NCI-H1694 (cell line): Measurements from ENCODE around the gene BLID.

ENCODE experiments used
- DNase-seq: peaks from one replicate; lab custom pipeline; 2025; lab: John Stamatoyannopoulos, UW

BLID gene, protein sequence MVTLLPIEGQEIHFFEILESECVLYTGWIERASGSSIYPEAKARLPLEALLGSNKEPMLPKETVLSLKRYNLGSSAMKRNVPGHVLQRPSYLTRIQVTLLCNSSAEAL

DNA sequence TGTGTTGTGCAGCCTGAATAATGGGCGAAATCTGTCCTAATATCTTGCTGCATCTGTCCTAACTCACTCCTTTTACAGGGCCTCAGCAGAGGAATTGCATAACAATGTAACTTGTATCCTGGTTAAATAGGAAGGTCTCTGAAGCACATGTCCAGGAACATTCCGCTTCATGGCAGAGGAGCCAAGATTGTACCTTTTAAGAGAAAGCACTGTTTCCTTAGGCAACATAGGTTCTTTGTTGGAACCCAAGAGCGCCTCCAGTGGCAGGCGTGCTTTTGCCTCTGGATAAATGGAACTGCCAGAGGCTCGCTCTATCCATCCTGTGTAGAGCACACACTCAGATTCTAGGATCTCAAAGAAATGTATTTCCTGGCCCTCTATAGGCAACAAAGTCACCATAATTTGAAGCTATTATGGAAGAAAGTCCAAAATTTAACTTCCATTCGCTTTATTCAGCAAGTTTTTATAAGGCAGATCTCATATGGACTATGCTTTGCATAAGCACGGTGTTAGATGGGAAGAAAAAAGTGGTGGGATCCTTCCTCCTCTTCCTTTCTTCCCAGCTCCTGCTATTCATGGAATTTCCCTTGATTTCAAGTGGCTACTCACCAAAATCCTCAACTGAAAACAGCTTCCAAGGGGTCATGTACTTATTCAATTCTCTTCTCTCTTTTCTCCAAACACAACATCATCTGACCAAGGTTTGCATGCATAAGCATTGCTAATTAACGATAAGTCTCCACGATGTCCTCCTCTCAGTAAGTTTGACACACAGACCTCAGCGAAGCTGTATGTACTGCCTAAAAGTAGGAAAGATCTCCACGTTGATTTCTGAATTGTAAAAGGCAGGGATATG is at the start of gene BLID:
Gene BLID, minus strand, starts transcription at position 692 of the 856 bp plus-strand sequence. Its CDS starts 293 bp downstream, at position 399.
- no peak for DNase-seq

DNA sequence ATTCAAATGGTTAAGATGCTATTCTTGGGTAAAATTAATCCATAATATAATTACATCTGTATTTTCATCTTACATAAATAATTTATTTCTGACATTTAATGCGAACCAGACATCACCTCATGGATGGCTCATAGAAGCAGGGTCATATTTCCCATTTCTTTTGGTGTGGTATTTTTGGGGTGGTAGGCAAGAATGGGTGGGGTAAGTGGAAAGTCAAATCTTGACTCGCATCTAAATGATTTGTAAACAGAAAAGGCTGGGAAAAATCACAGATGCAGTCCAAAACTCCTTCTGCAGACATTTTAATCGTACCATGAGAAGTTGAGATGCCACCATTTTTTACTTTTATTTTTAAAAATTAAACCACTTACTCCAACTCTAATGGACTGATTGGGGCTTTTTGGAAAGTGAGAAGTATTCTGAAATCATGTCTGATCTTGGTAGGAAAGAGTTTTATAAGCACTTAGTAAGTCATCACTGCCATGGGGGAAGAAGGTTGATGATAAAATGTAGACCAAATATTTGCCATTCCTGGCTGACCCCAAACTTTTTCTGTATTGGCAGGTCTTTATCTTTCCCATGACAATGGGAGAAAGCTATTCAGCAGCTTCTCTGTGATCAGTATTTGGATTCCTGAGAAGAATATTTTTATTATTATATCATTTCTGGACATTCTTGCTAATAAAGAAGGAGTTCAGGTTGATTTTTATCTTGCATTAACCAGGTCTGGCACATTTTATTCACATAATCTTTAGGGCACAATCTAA is 47.2 kb upstream of the BLID start:
- no peak for DNase-seq

DNA sequence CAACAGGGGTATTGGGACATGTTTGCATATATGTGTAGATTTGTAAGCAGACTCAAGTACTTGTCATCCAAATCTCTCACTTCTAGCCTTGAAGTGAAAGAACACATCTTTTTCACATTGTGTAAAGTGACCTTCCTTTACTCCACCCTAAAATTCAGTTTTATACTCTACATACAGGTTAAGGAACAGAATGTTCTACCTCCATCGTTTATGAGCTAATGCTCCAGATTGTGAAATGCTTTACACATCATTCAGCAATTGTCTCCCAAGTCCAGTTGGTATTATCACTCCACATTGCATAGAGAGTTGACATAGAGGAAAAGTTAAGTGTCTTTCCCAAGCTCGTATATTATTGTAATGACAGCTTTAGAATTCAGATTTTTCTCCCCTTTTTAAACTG is 46.1 kb upstream of the BLID start:
- DNase-seq = no peak

DNA sequence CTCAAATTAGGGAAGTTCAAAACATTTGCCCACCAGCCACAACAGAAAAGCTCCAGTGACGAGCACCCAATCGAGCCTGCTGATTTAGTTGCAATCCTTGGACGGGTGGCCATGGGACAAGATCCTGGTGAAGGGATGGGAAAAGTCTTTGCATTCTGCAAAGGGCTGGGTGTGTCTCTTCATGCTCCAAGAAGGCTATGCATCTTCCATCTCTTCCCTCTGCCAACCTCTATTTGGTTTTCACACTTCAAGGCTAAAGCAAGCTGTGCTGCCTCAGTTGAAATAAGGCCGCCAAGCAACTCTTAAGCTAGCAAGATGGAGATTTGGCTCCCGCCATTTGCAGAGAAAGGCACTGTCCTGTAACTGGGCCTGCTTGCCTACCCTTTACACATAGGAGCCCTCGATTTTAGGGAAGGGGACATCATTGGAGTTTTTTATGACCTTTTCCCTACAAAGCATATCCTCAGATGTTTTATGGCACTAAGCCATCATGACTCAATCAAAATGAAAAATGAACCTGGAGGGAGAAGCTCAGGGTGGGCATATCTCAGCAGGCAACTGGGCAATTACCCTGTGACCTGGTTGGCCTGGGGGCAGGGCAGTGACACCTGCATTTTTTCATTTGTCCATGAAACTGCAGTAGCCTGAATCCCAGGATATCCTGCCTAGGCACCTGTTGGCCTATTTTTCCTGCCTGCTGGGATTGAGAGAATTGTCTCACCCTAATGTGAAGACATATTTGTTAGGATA is 45.0 kb upstream of the BLID start:
- no peak for DNase-seq

DNA sequence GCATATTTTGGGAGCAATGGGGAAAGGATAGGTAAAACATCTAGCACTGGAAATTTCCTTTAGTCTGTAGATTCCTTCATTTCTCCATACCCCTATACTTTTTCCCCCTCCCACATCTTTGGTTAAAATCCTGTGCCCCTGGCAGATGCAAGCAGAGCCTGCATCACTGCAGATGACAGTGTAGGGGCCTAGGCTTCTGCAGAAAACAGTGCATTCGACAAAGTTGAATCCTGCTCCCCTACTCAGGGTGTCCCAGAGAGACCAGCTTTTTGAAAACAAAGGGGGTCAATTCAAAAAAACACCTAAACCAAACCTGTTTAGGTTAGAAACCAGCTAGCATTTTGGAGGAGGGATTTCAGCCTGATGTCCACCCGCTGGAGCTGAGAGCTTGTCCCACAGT is 43.8 kb upstream of the BLID start:
- no peak for DNase-seq

DNA sequence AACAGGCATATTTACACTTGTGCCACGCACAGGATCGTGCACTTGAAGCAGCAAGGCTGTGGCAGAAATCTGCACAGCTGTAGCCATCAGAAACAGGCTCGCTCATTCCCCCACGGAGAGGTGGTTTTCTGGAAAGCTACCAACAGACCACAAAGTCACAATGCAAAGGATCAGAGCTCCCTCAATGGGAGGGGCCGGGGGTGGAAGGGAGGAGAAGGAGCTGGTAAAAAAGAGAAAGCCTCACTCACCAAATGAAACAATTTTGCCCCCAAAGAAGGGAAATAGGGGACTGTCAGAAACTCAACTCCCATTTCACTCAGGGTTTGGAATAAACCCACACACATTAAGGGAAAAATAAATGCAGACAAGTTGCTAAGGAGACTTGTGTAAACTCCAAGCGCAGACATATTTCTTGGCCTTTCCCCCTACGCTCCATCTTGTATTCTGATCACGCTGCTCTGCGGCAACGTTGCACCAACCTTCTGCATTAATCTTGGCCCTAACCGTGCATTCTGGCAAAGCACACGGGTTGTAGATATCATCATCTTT is 43.2 kb upstream of the BLID start:
- no peak for DNase-seq

DNA sequence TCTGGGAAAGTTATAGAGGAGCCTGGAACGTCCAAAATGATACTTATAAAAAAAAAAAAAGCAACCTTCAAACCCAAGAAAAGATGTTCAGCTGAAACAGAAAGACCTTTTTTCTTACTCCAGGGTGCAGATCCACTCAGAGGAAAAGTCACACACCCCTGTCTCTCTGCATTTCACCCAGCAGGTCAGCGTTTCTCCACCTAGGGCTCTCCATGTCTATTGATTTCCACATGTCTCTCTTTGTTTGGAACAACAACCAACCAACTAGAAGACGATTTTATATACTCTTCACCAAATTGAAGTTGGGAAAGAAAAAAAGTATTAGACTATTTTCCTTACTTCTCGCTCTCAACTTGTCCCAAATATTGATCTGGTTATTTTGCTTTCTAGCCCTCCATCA is 42.2 kb upstream of the BLID start:
- no peak for DNase-seq

DNA sequence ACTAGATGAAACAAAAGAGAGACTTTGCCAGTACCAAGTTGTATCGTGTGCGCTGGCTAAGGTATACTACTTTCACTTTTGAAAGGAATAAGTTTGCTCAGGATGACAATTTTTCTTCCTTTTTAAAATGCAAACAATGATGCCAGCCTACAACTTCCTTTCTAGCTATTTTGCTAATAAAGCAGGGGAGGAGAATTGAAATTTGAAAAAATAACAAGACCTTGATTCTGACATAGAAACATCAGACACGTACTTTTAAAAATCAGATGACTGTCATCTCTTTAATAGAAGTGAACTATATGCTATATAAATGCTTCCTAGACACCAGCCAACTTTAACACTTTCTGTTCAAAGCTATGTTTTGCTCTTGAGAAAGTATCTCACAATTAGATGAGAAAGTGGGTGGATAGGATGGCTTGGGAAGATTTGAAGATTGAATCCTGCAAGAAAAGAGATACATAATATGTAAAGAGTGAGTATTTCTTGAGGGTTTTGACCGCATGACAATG is 41.7 kb upstream of the BLID start:
- DNase-seq = no peak

DNA sequence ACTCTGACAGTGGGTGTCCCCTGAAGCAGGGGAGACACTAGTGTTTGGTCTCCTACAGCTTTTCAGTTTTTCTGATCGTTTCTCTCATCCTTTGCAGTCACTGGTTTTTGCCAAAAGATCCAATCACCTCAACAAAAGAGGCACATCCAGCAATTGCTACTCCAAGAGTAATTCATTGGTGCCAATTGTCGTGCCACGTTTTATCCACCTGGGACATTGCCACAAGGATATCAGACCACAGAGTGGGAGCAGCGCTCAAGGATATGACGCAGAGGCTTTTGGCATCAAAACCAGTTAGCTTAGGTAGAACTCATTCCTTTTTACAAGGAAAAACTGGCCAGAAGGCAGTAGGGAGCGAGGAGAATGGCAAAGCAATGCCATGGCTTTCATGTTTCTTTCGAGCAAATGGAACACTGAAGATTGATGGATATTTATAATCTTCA is 40.9 kb upstream of the BLID start:
- no peak for DNase-seq

DNA sequence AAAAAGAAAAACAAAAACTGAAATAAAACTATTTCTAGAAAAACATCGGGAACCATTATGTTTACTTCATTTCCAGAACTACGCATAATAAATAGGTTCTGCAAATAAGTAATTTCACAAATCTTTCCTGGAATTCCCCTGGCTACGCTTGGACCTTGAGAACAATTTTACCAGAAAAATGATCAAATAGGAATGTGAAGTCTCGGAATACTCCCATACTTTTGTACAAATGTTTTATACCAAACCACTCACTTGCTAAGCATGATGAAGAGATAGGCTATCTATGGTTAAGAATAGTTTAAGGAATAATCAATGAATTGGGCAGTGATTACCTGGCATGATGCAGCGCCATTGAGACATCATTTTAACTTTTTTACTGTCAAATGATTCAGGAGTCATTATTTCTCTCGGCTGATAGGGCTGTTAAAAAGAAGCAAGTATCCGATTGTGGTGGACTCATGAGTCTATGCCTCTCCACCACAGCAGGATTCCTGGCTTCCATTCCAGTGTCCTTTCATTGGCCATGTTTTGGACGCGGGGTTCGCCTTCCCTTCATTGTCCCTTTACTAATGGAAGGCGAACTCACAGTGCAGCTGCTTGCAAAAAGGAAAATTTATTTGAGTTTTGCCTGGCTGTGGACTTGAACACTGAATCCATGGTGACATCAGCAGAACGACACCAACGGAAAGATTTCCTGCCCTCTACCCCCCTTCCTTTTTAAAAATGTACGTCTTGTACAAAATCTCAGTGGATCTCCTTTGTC is 39.9 kb upstream of the BLID start:
- no peak for DNase-seq

DNA sequence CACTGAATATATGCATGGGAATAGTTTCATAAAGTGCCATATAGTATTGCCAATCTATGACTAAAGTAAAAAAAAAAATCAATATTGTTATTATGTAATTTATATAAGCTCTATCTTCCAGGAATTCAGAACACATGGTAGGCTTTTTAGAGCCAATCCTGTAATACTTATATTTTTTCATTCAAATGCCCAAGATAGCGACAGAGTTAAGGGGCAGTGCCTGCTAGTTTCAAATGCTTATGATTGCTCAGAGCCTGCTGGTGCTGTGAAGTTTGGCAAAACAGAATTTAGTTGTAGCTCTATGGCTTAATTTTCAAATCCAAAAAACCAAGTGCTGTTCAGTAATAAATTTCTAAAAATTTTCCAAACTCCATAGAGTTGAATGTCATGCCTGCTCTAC is 39.0 kb upstream of the BLID start:
- no peak for DNase-seq

DNA sequence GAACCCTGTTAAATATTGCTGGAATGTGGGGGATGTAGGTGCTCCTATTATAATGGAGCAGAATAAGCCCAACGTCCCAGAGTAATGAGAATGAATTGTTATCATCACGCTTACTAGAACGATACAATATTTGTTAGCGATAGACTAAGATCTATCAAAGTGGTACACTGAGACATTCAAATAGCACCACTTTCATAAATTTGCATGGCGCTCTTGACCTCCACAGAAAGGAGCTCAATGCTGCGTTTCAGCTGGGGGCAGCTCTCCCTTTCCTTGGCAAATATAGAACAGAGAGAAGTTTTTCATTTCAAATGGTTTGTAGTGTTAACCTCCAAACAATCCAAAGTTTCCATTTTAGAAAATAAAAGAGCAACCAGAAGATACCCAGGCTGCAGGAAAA is 38.2 kb upstream of the BLID start:
- DNase-seq = no peak

DNA sequence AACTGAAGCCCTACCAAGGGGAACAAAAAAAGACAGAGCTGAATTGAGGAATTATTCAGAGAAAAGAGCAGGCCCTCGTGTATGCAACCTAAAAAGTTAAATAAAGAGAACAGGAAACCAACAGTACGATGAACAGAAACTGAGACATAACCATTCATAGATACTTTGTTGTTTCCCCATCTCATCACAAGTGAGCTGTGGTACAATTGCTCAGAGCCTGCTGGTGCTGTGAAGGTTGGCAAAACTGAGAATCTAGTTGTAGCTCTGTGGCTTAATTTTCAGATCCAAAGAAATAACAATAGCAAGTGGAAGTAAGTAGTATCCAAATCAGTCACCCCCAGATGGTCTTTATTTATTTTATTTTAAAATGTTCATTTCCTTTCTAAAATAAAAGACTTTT is 37.7 kb upstream of the BLID start:
- no peak for DNase-seq

DNA sequence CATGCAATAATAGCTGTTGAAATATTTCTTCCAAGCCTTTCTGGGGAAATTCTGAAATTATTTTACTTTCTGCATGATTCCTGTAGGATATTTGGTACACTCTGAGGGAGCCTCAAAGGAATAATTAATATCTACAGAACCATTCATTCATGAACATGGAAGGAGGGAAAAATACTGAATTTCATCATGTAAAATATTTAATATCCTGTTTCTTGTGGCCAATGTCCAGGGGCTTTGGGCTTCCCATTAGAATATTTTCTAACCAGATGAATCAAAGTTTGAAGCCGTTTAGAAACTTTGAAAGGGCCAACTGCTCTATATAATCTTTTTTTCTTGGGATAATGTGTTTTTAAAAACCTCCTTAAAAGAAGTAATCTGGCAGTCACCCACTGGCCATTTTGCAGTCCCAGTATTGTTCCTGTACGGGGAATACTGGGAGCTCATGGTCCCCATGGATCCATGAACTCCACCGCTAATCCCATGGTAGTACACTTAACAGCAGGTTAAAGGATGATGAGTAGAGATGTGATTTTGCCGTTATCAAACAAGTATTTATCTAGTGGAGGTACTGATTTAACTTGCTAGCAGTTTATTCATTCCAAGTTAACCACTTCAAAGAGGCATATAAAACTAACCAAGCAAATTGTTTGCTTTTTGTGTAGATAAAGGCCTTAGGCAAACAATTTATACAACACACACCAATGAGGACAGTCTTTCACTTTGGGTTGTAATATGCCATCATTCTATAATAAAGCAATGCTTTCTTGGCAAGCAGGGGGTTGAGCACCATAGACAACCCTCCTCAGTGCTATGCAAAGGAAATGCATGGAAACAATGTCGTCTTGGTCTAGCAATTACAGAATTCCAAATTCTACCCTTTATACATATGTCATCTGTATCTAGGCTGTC is 34.5 kb upstream of the BLID start:
- no peak for DNase-seq

DNA sequence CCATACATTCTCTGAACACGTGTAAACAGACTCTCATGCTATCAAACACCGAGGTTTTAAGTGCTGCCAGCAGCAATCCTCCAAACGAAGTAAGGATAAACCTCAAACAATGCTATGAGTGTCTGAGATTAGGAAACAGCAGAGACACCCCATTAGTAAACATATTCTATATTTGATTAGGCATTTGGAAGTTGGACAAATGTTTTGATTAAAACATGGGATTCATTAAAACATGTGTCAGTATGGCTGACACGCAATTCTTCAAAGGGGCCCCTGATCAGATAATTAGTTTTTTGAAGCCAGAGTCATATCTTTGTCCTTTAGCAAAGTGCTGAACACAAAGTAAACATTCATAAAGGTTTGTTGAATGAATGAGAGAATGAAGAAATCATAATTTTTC is 33.2 kb upstream of the BLID start:
- no peak for DNase-seq

DNA sequence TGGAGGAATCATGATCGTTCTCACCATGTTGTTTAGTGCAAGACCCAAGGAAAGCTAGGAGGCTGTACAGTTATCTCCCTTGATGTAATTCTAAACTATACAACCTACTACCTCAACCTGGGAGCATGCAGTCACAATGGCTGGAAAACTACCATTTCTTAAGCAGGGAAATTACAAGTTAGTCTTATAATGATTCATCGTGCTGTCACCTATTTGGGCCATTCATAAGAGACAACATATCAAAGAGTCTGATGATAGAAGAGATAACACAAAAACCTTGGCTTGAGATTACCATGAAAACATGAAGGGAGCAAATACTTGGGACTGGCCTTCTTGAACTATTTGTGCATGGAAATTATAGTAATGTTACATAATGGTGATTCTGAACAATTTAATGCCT is 30.5 kb upstream of the BLID start:
- DNase-seq = no peak

DNA sequence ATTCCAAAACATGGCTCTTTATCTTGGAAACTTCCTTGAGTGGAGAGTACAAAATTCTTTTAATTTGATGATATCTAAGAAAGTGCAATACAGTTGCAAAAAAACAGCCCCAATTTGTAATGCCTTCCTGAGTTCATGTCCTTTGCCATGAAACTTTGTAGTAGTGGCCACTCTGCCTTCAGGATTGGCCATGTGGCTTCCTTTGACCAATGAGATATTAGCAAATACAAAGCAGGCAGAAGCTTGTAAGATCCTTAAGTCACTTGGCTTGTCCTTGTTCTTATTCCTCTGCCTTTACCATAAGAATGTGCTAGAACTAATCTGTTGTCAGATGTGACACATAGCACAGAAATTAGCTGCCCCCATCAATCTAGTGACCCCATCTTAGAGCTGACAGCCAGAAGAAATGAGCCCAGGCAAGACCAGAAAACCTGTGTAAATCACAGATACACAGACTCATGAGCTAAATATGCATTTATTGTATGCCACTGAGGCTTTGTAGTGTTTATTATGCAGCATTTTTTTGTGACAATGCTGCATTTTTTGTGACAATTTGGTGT is 29.8 kb upstream of the BLID start:
- no peak for DNase-seq

DNA sequence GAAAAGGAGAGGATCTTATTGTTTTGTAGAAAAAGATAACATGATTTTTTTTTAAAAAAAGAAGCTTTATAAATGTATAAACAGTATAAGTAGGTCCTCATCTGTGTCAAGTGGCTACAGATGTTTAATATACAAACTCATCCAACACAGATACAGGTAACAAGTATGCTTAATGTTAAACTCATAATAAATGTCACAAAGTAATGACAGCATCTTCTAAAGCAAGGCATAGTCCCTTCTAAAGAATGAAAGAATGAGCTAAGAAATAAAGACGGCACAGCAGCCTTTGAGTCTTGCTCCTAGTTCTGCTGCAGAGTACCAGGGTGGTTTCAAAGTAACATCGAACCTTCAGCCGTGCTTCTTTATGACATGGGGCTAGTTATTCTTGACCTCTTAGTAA is 28.7 kb upstream of the BLID start:
- DNase-seq = no peak

DNA sequence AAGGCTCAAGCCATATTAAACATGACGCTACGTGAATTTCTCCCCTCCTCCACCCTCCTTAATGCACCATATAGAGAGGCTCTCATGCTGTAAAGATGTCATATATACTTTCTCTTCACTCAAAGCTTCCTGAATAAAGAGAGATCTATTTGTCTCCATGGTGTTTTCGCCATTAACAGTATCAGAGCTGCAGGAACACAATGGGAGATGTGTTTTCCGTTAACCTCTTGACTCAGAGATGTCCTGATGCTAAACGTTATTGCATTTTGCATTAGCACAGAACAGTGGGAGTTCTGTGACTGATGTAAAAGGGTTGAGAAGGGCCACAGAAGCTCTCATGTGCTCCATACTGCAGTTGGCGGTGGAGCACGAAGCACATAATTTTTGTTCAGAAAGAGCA is 25.7 kb upstream of the BLID start:
- no peak for DNase-seq

DNA sequence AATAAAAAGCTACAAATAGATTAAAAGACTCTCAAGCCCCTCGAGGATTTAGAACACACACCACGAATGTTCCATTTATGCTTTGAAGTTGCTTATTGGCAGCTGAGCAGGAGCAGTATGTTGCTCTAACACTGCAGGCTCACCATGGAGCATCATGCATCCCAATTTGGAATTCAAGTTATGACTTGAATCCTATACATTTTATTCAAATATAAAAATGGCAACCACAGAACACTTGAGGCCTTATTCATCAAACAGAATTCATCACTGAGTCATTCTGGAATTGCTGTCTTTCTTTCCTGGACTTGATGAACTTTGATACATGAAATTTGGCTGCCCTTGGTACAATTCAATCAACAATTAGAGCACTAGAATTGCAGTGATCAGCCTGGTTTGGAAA is 24.5 kb upstream of the BLID start:
- DNase-seq = no peak
